NB4 (cell line): ENCODE measurements around the gene RNF126.

ENCODE experiments used
- CTCF ChIP-seq: IDR thresholded peaks from one replicate; pipeline ENCODE4 v1.5.1; 2012; ENCODE audit warnings: low read depth, low read length
- POLR2A ChIP-seq: IDR thresholded peaks from 2 replicates; pipeline ENCODE4 v1.6.1; 2011; ENCODE audit warnings: mild to moderate bottlenecking; ENCODE audit not compliant: insufficient read length; ENCODE audit errors: extremely low read depth

- TF ChIP-seq POLR2A = no peak
- TF ChIP-seq CTCF = no peak
These were observed 22.5 kb upstream of the RNF126 start for GRCh38 chr19:685454-685931.
